Left lung (tissue), 10 donors: ENCODE data around the gene IKZF1. TPM values are rescaled to one million over a fixed set of nuclear protein-coding genes. Genes with fewer than 3 reads are reported as not detected.

ENCODE experiments used
- ATAC-seq: fragments of 200-7000 bp; cut with Tn5 transposase; one replicate; pipeline ENCODE4 v1.9.1; 2020; ENCODE audit warnings: moderate library complexity
- DNase-seq, 4 donors: peaks; one replicate each; pipeline ENCODE4 v3.0.0-alpha.2; 2013 to 2020
- H3K27ac ChIP-seq, 2 donors: fragments of 200-600 bp; sonication (generic) in 1 of 2; one replicate each; pipeline versions ENCODE4 v1.5.0 to v1.8.0; 2020 to 2021
- H3K27me3 ChIP-seq, 2 donors: fragments of 200-600 bp; sonication (generic) in 1 of 2; one replicate each; pipeline versions ENCODE4 v1.5.0 to v1.8.0; 2020 to 2021
- H3K36me3 ChIP-seq, 2 donors: fragments of 200-600 bp; sonication (generic) in 1 of 2; one replicate each; pipeline versions ENCODE4 v1.5.0 to v1.8.0; 2020 to 2021
- H3K4me1 ChIP-seq, 2 donors: fragments of 200-600 bp; one replicate each; pipeline ENCODE4 v1.8.0; 2021
- H3K4me3 ChIP-seq, 2 donors: fragments of 200-600 bp; sonication (generic) in 1 of 2; one replicate each; pipeline versions ENCODE4 v1.5.0 to v1.8.0; 2020 to 2021; ENCODE audit warnings: mild to moderate bottlenecking in 1 of 2
- H3K9me3 ChIP-seq, 2 donors: fragments of 200-600 bp; sonication (generic) in 1 of 2; one replicate each; pipeline versions ENCODE4 v1.5.0 to v1.8.0; 2020 to 2021
- CTCF ChIP-seq, 2 donors: fragments of 200-600 bp; sonication (generic) in 1 of 2; IDR thresholded peaks; one replicate each; pipeline versions ENCODE4 v1.5.0 to v1.8.0; 2021; ENCODE audit warnings: antibody characterized with exemption in 2 of 2
- intact Hi-C, 2 donors: fragments of 100-400 bp; cut with DNase I; formaldehyde crosslinking; loops; one replicate each; pipeline versions ENCODE4 v1.11.2 to v1.14.2; 2022
- polyA plus RNA-seq, 6 donors: library from polyadenylated mRNA; unstranded; fragments of 120-200 nt; gene quantifications; one replicate each; pipeline ENCODE4 v1.2.1, GENCODE V29; 2013; ENCODE audit not compliant: insufficient read length in 6 of 6
- total RNA-seq, 2 donors: library from RNA; stranded (reverse); fragmentation: NEBNext Ultra II Directional; extraction: Animal tissue kit (Norgen Biotek cat#: 25700); gene quantifications; one replicate each; pipeline ENCODE4 v1.2.1, GENCODE V29; 2021
- donor health status: DM: no; HTN: yes; CAD: no.
- donor health status: DM: no; HTN: no; CAD: no.

The IKZF1 gene
- total and polyA plus RNA-seq, 8 donors: 1.9 to 50.2 (median 2.3) TPM

DNA sequence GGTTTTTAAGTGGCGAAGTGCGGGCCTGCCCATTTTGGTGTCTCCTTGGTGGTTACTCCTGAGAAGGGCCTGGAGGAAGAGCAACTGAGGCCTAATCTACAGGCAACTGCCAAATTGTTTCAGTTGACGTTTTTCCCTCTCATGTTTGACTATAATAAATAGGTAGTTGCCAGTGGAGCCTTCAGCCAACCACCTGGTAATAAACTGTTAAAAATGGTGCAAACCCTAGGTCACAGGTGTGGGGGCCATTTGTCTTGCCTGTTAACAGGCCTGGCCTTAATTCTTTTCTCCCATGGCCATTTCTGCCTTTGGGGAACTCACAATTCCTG is 3.7 kb downstream of the IKZF1 start:
- intact Hi-C loops: no loop called here
- Histone ChIP-seq H3K9me3 (no peaks in the 10 kb centered on the region), H3K36me3 (no peaks in the 10 kb centered on the region), H3K4me1 (peaks cover 0 to 55% of the 10 kb centered on the region in 2 donors), H3K4me3 (peak overlapping the region in 1 of 2 donors; percentile 50), H3K27ac (peak overlapping the region; percentile 33 to 94), H3K27me3 (peaks cover 34 to 36% of the 10 kb centered on the region in 2 donors)
- ATAC-seq (no peak), DNase-seq (no peak)
- no peak for TF ChIP-seq CTCF (IDR thresholded peaks at IDR 0.05)

DNA sequence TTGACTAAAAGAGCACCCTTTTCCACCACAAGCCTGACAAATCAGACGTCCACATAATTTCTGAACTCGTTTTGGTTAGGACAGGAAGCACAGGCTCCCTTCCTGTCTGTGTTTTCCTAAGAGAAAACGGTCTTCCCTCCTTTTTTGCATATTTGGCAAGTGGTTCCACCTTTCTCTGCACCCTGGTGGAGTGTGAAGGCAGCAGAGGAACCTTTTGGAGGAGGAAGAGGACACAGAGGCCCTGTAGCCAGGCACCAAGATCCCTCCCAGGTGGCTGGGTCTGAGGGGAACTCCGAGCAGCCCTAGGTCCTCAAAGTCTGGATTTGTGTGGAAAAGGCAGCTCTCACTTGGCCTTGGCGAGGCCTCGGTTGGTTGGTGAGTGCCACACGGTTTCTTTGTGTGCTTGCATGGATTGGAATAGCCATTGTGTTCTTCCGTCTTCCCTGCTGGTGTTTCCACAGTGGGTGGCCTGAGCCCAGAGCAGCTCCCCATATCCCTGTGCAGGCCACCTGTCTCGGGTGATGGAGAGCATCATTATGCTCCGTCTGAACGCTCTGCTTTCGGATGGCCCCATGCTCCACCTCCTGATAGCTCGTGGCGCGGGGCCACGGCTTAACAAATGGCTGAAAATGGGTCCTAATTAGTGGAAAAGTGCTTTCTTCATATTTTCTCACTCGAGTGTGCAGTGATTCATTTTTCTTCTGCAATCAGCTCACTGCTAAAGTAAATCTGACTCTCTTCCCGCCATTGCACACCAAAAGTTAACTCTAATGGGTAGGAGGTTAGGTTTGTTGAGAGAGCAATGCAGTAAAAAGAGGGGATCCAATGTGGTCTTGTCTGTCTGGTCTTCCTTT is 4.2 kb downstream of the IKZF1 start:
- H3K4me3 ChIP-seq: peak overlapping the region in 1 of 2 donors; percentile 50
- no peaks in the 10 kb centered on the region for H3K36me3 ChIP-seq
- no peak for TF ChIP-seq CTCF (IDR thresholded peaks at IDR 0.05)
- H3K27ac ChIP-seq: peak overlapping the region; percentile 33 to 94
- DNase-seq (no peak), ATAC-seq (no peak)
- peaks cover 30 to 31% of the 10 kb centered on the region in 2 donors for H3K27me3 ChIP-seq
- no peaks in the 10 kb centered on the region for H3K9me3 ChIP-seq
- H3K4me1 ChIP-seq: peaks cover 0 to 57% of the 10 kb centered on the region in 2 donors
- intact Hi-C loops: no loop called here

GRCh38 chr7:50309721-50310120 is 5.2 kb downstream of the IKZF1 start:
- Histone ChIP-seq H3K4me3 (no peak overlapping the region), H3K27ac (peak overlapping the region in 1 of 2 donors; percentile 94), H3K36me3 (no peaks in the 10 kb centered on the region), H3K27me3 (peaks cover 26 to 28% of the 10 kb centered on the region in 2 donors), H3K9me3 (no peaks in the 10 kb centered on the region), H3K4me1 (peaks cover 0 to 63% of the 10 kb centered on the region in 2 donors)
- ATAC-seq: no peak
- no peak for TF ChIP-seq CTCF (IDR thresholded peaks at IDR 0.05)
- DNase-seq: no peak
- intact Hi-C loops: no loop called here

- Histone ChIP-seq H3K27me3 (peaks cover 19 to 24% of the 10 kb centered on the region in 2 donors), H3K4me1 (peaks cover 0 to 69% of the 10 kb centered on the region in 2 donors), H3K9me3 (no peaks in the 10 kb centered on the region), H3K4me3 (no peak overlapping the region), H3K27ac (peak overlapping the region in 1 of 2 donors; percentile 94), H3K36me3 (no peaks in the 10 kb centered on the region)
- intact Hi-C loops: no loop called here
- DNase-seq (no peak), ATAC-seq (no peak)
- TF ChIP-seq CTCF (IDR thresholded peaks at IDR 0.05): no peak
Measured at GRCh38 chr7:50310361-50310760, 5.8 kb downstream of the IKZF1 start.

GRCh38 chr7:50310956-50311355 is 6.4 kb downstream of the IKZF1 start:
- H3K27me3 ChIP-seq: peaks cover 14 to 18% of the 10 kb centered on the region in 2 donors
- H3K4me1 ChIP-seq: peaks cover 0 to 75% of the 10 kb centered on the region in 2 donors
- no peak for ATAC-seq
- H3K4me3 ChIP-seq: no peak overlapping the region
- no peak for TF ChIP-seq CTCF (IDR thresholded peaks at IDR 0.05)
- no peaks in the 10 kb centered on the region for H3K9me3 ChIP-seq
- intact Hi-C loops: no loop called here
- H3K27ac ChIP-seq: peak overlapping the region in 1 of 2 donors; percentile 94
- no peaks in the 10 kb centered on the region for H3K36me3 ChIP-seq
- no peak for DNase-seq
